Astrocyte (in vitro differentiated cells and primary cell): ENCODE measurements around the gene ZNF226.

Source experiments
- CTCF ChIP-seq: IDR thresholded peaks from 2 replicates; pipeline ENCODE4 v1.5.1; 2011; ENCODE audit warnings: low read depth, mild to moderate bottlenecking, inconsistent platforms, low read length, moderate library complexity; ENCODE audit not compliant: insufficient read depth
- EZH2 ChIP-seq: IDR thresholded peaks from 2 replicates; pipeline ENCODE4 v1.6.1; 2012; ENCODE audit warnings: mild to moderate bottlenecking, low read length, inconsistent platforms; ENCODE audit not compliant: insufficient read depth

GRCh38 chr19:44180968-44181367, 16.1 kb downstream of the ZNF226 start:
- TF ChIP-seq CTCF (no peak), EZH2 (no peak)
